ENCODE results near the gene TUBG2.
A peak's percentile ranks its signal among the peaks of the same experiment; 100 is the strongest.

TUBG2 gene

GRCh38 chr17:42659079-42659931, at the start of gene TUBG2:
TUBG2 (plus strand) TSS chr17:42659284; CDS start chr17:42659504, 220 bp downstream.
- peak; percentile 77 for TF ChIP-seq TEAD4 (IDR thresholded peaks at IDR 0.05)
- TF ChIP-seq EP300 (IDR thresholded peaks at IDR 0.05; ENCODE audit: borderline replicate concordance), result no peak
- peak; percentile 75 for TF ChIP-seq YY1 (IDR thresholded peaks at IDR 0.05; ENCODE audit: low read depth)
- 0 out of 2 replicates have a peak, but pooled peaks have one; percentile 57 for TF ChIP-seq TCF12 (IDR thresholded peaks at IDR 0.05; ENCODE audit: low read depth)
- TF ChIP-seq FOXM1 (IDR thresholded peaks at IDR 0.05; ENCODE audit: borderline replicate concordance, low read depth), result no peak
- 0 out of 2 replicates have a peak, but pooled peaks have one; percentile 6 for TF ChIP-seq USF1 (IDR thresholded peaks at IDR 0.05)
- 0 out of 2 replicates have a peak, but pooled peaks have one; percentile 14 for TF ChIP-seq ZBTB7A (IDR thresholded peaks at IDR 0.05; ENCODE audit: low read depth)
- no peak for TF ChIP-seq CREB1 (IDR thresholded peaks at IDR 0.05; ENCODE audit: low read depth)
- TF ChIP-seq MAX (IDR thresholded peaks at IDR 0.05), result peak; percentile 76
- peak; percentile 75 for TF ChIP-seq TAF1 (IDR thresholded peaks at IDR 0.05; ENCODE audit: low read depth)
- no peak for TF ChIP-seq REST (IDR thresholded peaks at IDR 0.05; ENCODE audit: low read depth)
- TF ChIP-seq NFIC (IDR thresholded peaks at IDR 0.05), result no peak
- no peak for TF ChIP-seq RAD21 (IDR thresholded peaks at IDR 0.05; ENCODE audit: low read depth)
- no peak for TF ChIP-seq EGR1 (IDR thresholded peaks at IDR 0.05)
- no peak for TF ChIP-seq CEBPB (IDR thresholded peaks at IDR 0.05)

GRCh38 chr17:42612013-42612412, 47.1 kb upstream of the TUBG2 start:
- no peak for TF ChIP-seq NFIC (IDR thresholded peaks at IDR 0.05)

GRCh38 chr17:42613699-42614295, 45.3 kb upstream of the TUBG2 start:
- TF ChIP-seq YY1 (IDR thresholded peaks at IDR 0.05; ENCODE audit: low read depth) (no peak), MAX (IDR thresholded peaks at IDR 0.05) (no peak), TAF1 (IDR thresholded peaks at IDR 0.05; ENCODE audit: low read depth) (no peak), CEBPB (IDR thresholded peaks at IDR 0.05) (no peak), TEAD4 (IDR thresholded peaks at IDR 0.05) (no peak), NFIC (IDR thresholded peaks at IDR 0.05) (no peak), ZBTB7A (IDR thresholded peaks at IDR 0.05; ENCODE audit: low read depth) (no peak), EP300 (IDR thresholded peaks at IDR 0.05; ENCODE audit: borderline replicate concordance) (no peak), FOXM1 (IDR thresholded peaks at IDR 0.05; ENCODE audit: borderline replicate concordance, low read depth) (no peak), CREB1 (IDR thresholded peaks at IDR 0.05; ENCODE audit: low read depth) (no peak), TCF12 (IDR thresholded peaks at IDR 0.05; ENCODE audit: low read depth) (no peak), USF1 (IDR thresholded peaks at IDR 0.05) (no peak), RAD21 (IDR thresholded peaks at IDR 0.05; ENCODE audit: low read depth) (no peak), REST (IDR thresholded peaks at IDR 0.05; ENCODE audit: low read depth) (no peak), EGR1 (IDR thresholded peaks at IDR 0.05) (no peak)

- no peak for TF ChIP-seq RAD21 (IDR thresholded peaks at IDR 0.05; ENCODE audit: low read depth)
- TF ChIP-seq FOXM1 (IDR thresholded peaks at IDR 0.05; ENCODE audit: borderline replicate concordance, low read depth), result no peak
- TF ChIP-seq NFIC (IDR thresholded peaks at IDR 0.05), result no peak
- TF ChIP-seq MAX (IDR thresholded peaks at IDR 0.05), result no peak
- TF ChIP-seq TCF12 (IDR thresholded peaks at IDR 0.05; ENCODE audit: low read depth), result no peak
- no peak for TF ChIP-seq EP300 (IDR thresholded peaks at IDR 0.05; ENCODE audit: borderline replicate concordance)
- no peak for TF ChIP-seq CEBPB (IDR thresholded peaks at IDR 0.05)
- no peak for TF ChIP-seq TEAD4 (IDR thresholded peaks at IDR 0.05)
- TF ChIP-seq YY1 (IDR thresholded peaks at IDR 0.05; ENCODE audit: low read depth), result no peak
- TF ChIP-seq CREB1 (IDR thresholded peaks at IDR 0.05; ENCODE audit: low read depth), result no peak
- TF ChIP-seq ZBTB7A (IDR thresholded peaks at IDR 0.05; ENCODE audit: low read depth), result no peak
- TF ChIP-seq REST (IDR thresholded peaks at IDR 0.05; ENCODE audit: low read depth), result no peak
- no peak for TF ChIP-seq USF1 (IDR thresholded peaks at IDR 0.05)
- TF ChIP-seq TAF1 (IDR thresholded peaks at IDR 0.05; ENCODE audit: low read depth), result no peak
- TF ChIP-seq EGR1 (IDR thresholded peaks at IDR 0.05), result no peak
Measured at GRCh38 chr17:42617956-42618431, 41.1 kb upstream of the TUBG2 start.
